HepG2 (cell line): ENCODE measurements around the gene WNT4. TPM values are rescaled to one million over a fixed set of nuclear protein-coding genes. Genes with fewer than 3 reads are reported as not detected.

Experiments
- ARID2 ChIP-seq: sonication (generic); formaldehyde crosslinking; IDR thresholded peaks from 2 replicates; pipeline ENCODE4 v1.8.1; 2022; ENCODE audit warnings: mild to moderate bottlenecking, missing genetic modification reagents, borderline replicate concordance
- CEBPG ChIP-seq: IDR thresholded peaks from 2 replicates; pipeline ENCODE4 v1.6.1; 2016
- GATAD1 ChIP-seq: IDR thresholded peaks from 2 replicates; pipeline ENCODE4 v1.6.1; 2016; ENCODE audit warnings: missing genetic modification reagents, missing compliant biosample characterization
- MXD4 ChIP-seq: IDR thresholded peaks from 2 replicates; pipeline ENCODE4 v1.6.1; 2016; ENCODE audit warnings: mild to moderate bottlenecking, missing biosample characterization, missing genetic modification reagents
- NFIC ChIP-seq: IDR thresholded peaks from 2 replicates; pipeline ENCODE4 v1.6.1; 2012; ENCODE audit warnings: mild to moderate bottlenecking, low read length, inconsistent platforms
- NFYC ChIP-seq: IDR thresholded peaks from 2 replicates; pipeline ENCODE4 v1.6.1; 2016; ENCODE audit warnings: missing genetic modification reagents, missing compliant biosample characterization
- SCMH1 ChIP-seq: sonication (generic); formaldehyde crosslinking; IDR thresholded peaks from 2 replicates; pipeline ENCODE4 v1.9.0; 2021; ENCODE audit warnings: missing genetic modification reagents, mild to moderate bottlenecking, borderline replicate concordance
- SIN3B ChIP-seq: fragments of 150-350 bp; IDR thresholded peaks from 2 replicates; pipeline ENCODE4 v1.6.1; 2014; ENCODE audit warnings: low read length
- SMYD3 ChIP-seq: sonication (generic); formaldehyde crosslinking; IDR thresholded peaks from 2 replicates; pipeline ENCODE4 v1.8.1; 2023; ENCODE audit warnings: mild to moderate bottlenecking, missing genetic modification reagents
- ZNF792 ChIP-seq: IDR thresholded peaks from 2 replicates; pipeline ENCODE4 v1.6.1; 2016
- polyA plus RNA-seq, 8 experiments: library from polyadenylated mRNA; depleted of rRNA in 3 of 8; stranded (reverse) in 7 of 8; unstranded in 1 of 8; fragments of >200 nt; fragmentation: Illumina TruSeq in 4 of 8; extraction: Trizol in 4 of 8; gene quantifications; 2 replicates each; pipeline versions ENCODE4 v1.2.1 to v1.2.3, GENCODE V29; 2011 to 2016; ENCODE audit warnings: low read depth in 4 of 8, missing spikeins in 1 of 8, mixed read lengths in 1 of 8; ENCODE audit not compliant: insufficient read depth in 1 of 8
- total RNA-seq, 5 experiments: library from RNA; depleted of rRNA; stranded (reverse); fragments of >200 nt; fragmentation: Illumina TruSeq; extraction: Trizol; gene quantifications; 2 replicates each; pipeline ENCODE4 v1.2.3, GENCODE V29; 2016; ENCODE audit warnings: low read depth in 1 of 5
- TF ChIP-seq, protein P1 (sequence below): sonication (generic); formaldehyde crosslinking; IDR thresholded peaks from 2 replicates; pipeline ENCODE4 v1.4.0; 2020; ENCODE audit warnings: mild to moderate bottlenecking, missing genetic modification reagents
- TF ChIP-seq, protein P2 (sequence below): sonication (generic); formaldehyde crosslinking; IDR thresholded peaks from 2 replicates; pipeline ENCODE4 v1.8.1; 2023; ENCODE audit warnings: mild to moderate bottlenecking, missing genetic modification reagents, borderline replicate concordance

The WNT4 gene
- total and polyA plus RNA-seq, 2 of the 13 experiments (the other 11 are each of a cell fraction or from before 2014, with no cell fraction given) = not detected

DNA sequence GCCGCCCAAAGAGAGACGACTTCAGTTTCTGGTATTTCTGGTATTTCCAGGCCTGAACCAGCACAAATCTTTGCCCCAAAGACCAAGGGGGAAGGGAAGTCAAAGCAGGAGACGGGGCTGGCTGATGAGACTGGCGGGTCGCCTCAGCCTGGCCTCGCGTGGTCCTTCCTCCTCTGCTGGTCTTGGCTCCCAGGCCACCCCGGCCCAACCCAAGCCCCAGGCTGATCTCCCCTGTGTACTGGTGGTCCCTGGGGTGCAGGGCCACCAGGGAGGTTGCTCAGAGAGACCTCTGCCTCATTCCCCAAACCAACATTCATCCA is 19.9 kb downstream of the WNT4 start (continued):
- TF ChIP-seq, protein P1, sequence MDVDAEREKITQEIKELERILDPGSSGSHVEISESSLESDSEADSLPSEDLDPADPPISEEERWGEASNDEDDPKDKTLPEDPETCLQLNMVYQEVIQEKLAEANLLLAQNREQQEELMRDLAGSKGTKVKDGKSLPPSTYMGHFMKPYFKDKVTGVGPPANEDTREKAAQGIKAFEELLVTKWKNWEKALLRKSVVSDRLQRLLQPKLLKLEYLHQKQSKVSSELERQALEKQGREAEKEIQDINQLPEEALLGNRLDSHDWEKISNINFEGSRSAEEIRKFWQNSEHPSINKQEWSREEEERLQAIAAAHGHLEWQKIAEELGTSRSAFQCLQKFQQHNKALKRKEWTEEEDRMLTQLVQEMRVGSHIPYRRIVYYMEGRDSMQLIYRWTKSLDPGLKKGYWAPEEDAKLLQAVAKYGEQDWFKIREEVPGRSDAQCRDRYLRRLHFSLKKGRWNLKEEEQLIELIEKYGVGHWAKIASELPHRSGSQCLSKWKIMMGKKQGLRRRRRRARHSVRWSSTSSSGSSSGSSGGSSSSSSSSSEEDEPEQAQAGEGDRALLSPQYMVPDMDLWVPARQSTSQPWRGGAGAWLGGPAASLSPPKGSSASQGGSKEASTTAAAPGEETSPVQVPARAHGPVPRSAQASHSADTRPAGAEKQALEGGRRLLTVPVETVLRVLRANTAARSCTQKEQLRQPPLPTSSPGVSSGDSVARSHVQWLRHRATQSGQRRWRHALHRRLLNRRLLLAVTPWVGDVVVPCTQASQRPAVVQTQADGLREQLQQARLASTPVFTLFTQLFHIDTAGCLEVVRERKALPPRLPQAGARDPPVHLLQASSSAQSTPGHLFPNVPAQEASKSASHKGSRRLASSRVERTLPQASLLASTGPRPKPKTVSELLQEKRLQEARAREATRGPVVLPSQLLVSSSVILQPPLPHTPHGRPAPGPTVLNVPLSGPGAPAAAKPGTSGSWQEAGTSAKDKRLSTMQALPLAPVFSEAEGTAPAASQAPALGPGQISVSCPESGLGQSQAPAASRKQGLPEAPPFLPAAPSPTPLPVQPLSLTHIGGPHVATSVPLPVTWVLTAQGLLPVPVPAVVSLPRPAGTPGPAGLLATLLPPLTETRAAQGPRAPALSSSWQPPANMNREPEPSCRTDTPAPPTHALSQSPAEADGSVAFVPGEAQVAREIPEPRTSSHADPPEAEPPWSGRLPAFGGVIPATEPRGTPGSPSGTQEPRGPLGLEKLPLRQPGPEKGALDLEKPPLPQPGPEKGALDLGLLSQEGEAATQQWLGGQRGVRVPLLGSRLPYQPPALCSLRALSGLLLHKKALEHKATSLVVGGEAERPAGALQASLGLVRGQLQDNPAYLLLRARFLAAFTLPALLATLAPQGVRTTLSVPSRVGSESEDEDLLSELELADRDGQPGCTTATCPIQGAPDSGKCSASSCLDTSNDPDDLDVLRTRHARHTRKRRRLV (CRISPR knock-in tag) = no peak
- TF ChIP-seq CEBPG (no peak), SCMH1 (CRISPR knock-in tag) (no peak), SMYD3 (CRISPR knock-in tag) (no peak), SIN3B (no peak), ARID2 (CRISPR knock-in tag) (no peak), ZNF792 (no peak), NFIC (no peak), GATAD1 (CRISPR knock-in tag) (no peak), NFYC (CRISPR knock-in tag) (no peak), MXD4 (CRISPR knock-in tag) (no peak)
- TF ChIP-seq, protein P2, sequence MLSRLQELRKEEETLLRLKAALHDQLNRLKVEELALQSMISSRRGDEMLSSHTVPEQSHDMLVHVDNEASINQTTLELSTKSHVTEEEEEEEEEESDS = no peak
